Fibroblast of gingiva (primary cell): ENCODE measurements around the gene ASIC4.

ENCODE experiments used
- DNase-seq: peaks from one replicate; pipeline ENCODE4 v3.0.0-alpha.2; 2011; ENCODE audit warnings: low read depth

The ASIC4 gene

GRCh38 chr2:219482674-219483405 is 31.4 kb upstream of the ASIC4 start:
- no peak for DNase-seq

GRCh38 chr2:219483451-219484342 is 30.6 kb upstream of the ASIC4 start:
- no peak for DNase-seq

GRCh38 chr2:219484343-219485200 is 29.7 kb upstream of the ASIC4 start:
- no peak for DNase-seq

GRCh38 chr2:219485201-219485580 is 29.1 kb upstream of the ASIC4 start:
- DNase-seq = no peak

- no peak for DNase-seq
These were observed 27.8 kb upstream of the ASIC4 start for GRCh38 chr2:219486380-219486959.

GRCh38 chr2:219488149-219488843 is 26.0 kb upstream of the ASIC4 start:
- DNase-seq = no peak

GRCh38 chr2:219488844-219489194 is 25.5 kb upstream of the ASIC4 start:
- no peak for DNase-seq

DNA sequence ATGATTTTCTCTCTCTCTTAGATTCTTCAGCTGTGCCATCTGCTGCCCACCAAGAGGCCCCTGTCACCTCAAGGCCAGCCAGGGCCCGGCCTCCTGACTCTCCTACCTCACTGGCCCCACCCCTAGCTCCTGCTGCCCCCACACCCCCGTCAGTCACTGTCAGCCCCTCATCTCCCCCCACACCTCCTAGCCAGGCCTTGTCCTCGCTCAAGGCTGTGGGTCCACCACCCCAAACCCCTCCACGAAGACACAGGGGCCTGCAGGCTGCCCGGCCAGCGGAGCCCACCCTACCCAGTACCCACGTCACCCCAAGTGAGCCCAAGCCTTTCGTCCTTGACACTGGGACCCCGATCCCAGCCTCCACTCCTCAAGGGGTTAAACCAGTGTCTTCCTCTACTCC is 25.0 kb upstream of the ASIC4 start:
- no peak for DNase-seq

GRCh38 chr2:219490186-219490585 is 24.1 kb upstream of the ASIC4 start:
- DNase-seq = no peak

DNA sequence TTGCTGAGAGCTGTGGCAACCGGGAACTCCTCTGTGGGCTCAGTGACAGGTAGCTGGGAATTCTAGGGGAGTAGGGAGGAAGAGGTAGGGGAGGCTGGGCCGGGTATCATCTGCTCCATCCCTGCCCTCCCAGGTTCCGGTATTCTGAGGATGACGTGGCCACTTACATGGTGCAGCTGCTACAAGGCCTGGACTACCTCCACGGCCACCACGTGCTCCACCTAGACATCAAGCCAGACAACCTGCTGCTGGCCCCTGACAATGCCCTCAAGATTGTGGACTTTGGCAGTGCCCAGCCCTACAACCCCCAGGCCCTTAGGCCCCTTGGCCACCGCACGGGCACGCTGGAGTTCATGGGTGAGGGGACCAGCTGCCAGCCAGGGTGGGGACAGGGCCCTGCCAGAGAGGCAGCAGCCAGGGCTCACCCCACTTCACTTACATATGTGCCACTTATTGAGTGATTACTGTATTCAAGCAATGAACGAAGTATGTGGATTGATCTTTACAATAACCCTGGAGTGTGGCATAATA is 23.6 kb upstream of the ASIC4 start:
- DNase-seq = no peak

- no peak for DNase-seq
These were observed 22.9 kb upstream of the ASIC4 start for GRCh38 chr2:219491278-219491963.

DNA sequence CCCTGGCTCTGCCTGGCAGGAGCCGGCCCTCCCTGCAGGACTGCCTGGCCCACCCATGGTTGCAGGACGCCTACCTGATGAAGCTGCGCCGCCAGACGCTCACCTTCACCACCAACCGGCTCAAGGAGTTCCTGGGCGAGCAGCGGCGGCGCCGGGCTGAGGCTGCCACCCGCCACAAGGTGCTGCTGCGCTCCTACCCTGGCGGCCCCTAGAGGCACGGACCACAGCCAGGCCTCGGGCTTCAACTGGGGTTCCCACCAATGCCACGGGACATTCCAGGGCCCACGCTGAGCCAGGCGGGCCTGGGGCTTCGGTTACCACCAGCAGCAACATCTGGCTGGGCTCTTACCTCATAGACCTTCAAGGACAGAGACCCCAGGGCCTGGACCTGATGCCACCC is 21.7 kb upstream of the ASIC4 start:
- no peak for DNase-seq

DNA sequence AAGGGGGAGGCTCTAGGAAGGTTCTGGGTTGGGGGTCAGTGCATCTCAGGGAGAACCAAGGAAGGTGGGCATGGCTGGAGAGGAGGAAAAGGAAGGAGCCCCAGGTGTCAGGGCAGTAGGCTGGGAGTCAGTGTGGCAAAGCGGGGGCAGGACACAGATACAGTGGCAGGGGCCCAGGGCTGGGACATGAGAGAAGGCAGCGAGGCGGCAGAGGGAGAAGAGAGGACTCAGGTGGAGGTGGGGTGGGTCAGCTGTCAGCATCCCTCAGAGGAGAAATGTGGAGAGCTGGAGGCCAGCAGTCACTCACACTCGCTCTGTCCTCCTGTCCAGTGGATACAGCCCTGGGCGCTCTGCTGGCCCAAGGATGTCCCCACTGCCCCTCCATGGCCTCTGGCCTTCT is 21.2 kb upstream of the ASIC4 start:
- DNase-seq = no peak

DNA sequence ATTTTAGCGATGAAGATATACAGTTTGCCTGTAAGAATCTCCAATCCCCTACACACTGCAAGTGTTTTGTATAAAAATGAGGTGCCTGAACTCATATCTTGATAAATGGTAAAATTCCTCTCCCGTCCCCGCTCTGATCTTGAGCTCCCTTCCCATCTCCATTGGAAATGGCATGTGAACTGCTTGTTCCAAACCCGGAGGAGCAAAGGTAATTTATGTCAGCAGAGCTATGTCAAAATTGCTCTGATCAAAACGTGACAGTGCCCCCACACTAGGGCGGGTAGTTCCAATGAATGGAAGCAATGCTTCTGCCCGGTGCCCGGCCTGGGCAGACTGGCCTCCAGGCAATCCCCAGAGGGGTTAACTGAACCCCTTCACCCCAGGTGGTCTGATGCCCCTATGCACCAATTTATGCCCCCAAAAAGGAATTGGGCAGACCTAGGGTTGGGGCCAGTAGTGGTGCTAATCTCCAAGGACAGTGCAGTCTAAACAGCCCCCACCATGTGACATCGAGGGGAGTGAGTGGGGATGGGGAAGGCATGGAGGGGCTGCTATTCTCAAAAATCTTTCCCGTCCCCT is 19.2 kb upstream of the ASIC4 start:
- no peak for DNase-seq

DNA sequence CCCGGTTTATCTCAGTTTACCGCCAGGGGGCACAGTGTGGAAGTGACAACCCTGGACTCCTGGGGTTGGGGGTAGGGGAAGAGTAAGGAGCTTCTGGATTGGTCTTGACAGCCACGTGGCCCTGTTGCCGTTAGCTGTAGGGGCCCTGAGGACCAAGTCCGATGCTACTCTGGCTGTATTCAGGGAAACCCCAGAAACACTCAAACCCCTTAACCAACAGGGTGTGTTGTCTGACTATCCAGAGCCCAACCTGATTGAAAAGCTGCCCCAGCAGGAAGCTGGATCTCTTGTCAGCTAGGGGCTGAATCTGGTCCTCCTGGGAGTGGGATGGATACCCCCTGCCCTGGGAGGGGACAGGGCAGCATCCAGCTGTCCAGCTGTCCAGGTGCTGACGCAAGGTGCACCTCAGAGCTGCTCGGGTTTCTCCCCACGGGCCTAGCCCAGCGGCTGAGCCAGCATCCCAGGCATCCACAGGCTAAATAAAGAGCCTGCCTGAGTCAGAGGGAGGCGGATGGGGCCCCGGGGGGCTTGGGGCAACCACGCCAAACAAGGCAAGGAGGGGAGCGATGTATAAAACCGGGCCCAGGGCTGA is 18.7 kb upstream of the ASIC4 start:
- DNase-seq = peak; percentile 51

DNA sequence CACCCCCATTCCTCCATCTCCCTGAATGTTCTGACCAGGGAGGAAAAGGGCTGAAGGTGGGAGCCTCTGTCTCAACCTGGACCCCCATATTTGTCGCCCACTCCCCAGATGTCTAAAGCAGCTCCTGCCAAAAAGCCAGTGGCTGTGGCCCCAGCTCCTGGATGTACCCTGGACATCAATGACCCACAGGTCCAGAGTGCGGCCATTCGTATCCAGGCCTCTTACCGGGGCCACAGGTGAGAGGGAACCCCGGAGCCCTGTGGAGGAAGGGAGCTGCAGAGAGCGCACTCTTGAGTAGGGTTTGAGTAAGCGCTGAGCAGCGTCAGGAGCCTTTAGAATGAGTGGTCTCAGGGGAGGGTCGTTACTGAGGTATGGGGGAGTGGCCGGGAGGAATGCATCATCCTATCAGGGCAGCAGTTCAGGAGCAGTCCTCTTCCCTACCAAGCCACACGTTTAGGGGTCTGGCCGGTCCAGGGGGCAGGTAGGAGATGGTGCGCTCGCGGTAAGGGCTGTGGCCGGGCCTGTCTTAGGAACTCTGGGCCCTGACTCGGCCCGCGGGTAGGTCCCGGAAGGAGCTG is 17.9 kb upstream of the ASIC4 start:
- no peak for DNase-seq

DNA sequence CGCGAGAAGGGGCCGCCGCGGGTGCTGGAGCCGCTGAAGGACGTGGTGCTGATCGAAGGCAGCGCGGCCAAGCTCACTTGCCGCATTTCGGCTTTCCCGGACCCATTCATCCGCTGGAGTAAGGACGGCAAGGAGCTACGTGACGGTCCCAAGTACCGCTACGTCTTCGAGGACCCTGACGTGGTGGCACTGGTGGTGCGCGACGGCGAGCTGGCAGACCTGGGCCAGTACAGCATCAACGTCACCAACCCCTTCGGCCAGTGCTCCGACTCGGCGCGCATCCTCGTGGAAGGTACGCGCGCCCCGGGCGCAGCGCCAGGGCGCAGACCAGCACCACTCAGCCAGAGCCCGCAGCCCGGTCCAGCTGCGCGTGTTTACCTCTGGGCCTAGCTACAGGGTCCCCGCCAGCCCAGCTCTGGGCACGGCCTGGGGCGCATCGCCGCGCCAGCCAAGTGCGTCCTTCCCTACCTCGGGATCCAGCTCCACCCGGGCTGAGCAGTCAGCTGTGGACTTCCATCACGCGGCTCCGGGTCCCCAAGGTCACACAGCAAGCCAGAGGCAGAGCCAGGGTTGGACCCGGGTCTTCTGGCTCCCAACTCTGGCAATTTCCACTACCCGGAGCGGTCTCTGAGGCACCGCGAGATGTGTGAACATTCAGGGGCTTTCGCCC is 17.3 kb upstream of the ASIC4 start:
- DNase-seq = no peak

GRCh38 chr2:219497495-219498279 is 16.6 kb upstream of the ASIC4 start:
- DNase-seq = peak; percentile 82
